Measurements from ENCODE around the gene HS6ST2.
"Not testable (repeated sequence)": the region's sequence is repeated elsewhere in the genome, so short reads cannot be mapped to it uniquely, and the experiment has no call there.

The HS6ST2 gene

DNA sequence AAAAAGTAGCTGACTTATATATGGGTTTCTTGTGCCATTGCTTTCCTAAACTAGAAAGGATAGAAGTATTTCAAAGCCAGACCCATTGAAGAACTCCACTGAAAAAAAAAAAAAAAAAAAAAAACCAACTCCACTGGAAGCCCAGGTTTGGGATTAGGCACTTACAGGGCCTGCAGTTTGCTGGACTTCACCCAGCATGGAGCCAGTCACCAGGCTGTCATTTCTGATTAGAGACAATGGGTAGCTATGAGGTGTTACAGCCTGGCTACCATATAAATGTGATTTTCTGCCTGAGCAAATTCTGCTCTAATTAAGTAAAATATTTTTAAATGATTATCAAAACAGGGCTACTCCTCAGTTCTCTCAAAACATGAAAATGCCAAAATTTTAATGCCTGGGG is 49.5 kb downstream of the HS6ST2 start:
- no peak for DNase-seq (ENCODE audit: low read depth, low spot score)
- H3K36me3 ChIP-seq (ENCODE audit: insufficient read depth, low read length): no peaks in the 10 kb centered on the region
- H3K9ac ChIP-seq (ENCODE audit: insufficient read length): peak overlapping the region; percentile 20
- peak overlapping the region; percentile 49; the same call in 1 of the 2 replicates for H3K4me3 ChIP-seq
- TF ChIP-seq FOXP2 (optimal IDR thresholded peaks at IDR 0.05; ENCODE audit: control extremely low read depth, extremely low read length, insufficient read depth) (no peak), EZH2 (IDR thresholded peaks at IDR 0.05) (no peak), POLR2AphosphoS5 (IDR thresholded peaks at IDR 0.05; ENCODE audit: borderline replicate concordance, low read depth, low read length) (no peak)
- no peaks in the 10 kb centered on the region for H3K9me3 ChIP-seq (ENCODE audit: low read depth, low read length)
- H3K27ac ChIP-seq: peak overlapping the region; percentile 85

DNA sequence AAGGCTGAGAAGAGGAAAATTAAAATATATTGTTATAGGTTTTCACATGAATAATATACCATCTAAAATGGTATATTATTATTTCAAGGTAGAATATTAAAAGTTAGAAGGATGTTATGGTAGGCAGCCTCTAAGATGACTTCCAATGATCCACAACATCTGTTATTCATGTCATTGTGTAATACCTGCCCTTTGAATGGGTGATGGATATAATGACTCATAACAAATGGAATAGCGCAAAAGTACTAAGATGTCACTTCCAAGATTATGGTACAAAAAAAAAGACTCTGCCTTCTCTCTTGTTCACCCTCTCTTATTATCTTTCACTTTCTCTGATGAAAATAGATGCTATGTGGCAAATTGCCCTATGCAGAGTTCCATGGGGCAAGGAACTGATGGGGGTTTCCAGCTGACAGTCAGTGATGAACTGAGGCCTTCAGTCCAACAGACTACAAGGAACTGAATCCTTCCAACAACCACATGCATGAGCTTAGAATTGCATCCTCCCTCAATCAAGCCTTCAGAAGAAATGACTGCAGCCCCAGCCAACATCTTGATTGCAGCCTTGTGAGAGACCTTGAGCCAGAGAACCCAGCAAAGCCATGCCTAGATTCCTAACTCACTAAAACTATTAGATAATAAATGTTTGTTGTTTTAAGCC is 57.7 kb downstream of the HS6ST2 start:
- H3K4me3 ChIP-seq: no peak overlapping the region
- H3K9me3 ChIP-seq (ENCODE audit: low read depth, low read length): no peaks in the 10 kb centered on the region
- no peak for TF ChIP-seq POLR2AphosphoS5 (IDR thresholded peaks at IDR 0.05; ENCODE audit: borderline replicate concordance, low read depth, low read length)
- no peak for TF ChIP-seq FOXP2 (optimal IDR thresholded peaks at IDR 0.05; ENCODE audit: control extremely low read depth, extremely low read length, insufficient read depth)
- TF ChIP-seq EZH2 (IDR thresholded peaks at IDR 0.05): no peak
- no peaks in the 10 kb centered on the region for H3K36me3 ChIP-seq (ENCODE audit: insufficient read depth, low read length)
- H3K27ac ChIP-seq: no peak overlapping the region
- no peak for DNase-seq (ENCODE audit: low read depth, low spot score)
- no peak overlapping the region for H3K9ac ChIP-seq (ENCODE audit: insufficient read length)

DNA sequence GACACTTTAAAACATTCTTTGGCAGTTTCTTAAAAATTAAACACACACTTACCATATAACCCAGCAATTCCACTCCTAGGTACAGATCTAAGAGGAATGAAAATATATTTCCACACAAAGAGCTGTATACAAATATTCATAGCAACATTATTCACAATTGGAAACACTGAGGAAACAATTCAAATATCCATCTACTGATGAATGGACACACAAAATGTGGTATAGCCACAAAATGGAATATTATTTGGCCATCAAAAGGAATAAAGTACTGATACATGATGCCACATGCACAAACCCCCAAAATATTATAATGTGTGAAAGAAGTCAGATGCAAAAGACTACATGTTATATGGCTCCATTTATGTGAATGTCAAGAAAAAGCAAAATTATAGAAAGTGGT is 70.9 kb downstream of the HS6ST2 start:
- Histone ChIP-seq H3K9ac (ENCODE audit: insufficient read length) (no peak overlapping the region), H3K4me3 (no peak overlapping the region), H3K9me3 (ENCODE audit: low read depth, low read length) (no peaks in the 10 kb centered on the region), H3K36me3 (ENCODE audit: insufficient read depth, low read length) (no peaks in the 10 kb centered on the region), H3K27ac (no peak overlapping the region)
- TF ChIP-seq FOXP2 (optimal IDR thresholded peaks at IDR 0.05; ENCODE audit: control extremely low read depth, extremely low read length, insufficient read depth) (no peak), POLR2AphosphoS5 (IDR thresholded peaks at IDR 0.05; ENCODE audit: borderline replicate concordance, low read depth, low read length) (no peak)
- DNase-seq (ENCODE audit: low read depth, low spot score): no peak

DNA sequence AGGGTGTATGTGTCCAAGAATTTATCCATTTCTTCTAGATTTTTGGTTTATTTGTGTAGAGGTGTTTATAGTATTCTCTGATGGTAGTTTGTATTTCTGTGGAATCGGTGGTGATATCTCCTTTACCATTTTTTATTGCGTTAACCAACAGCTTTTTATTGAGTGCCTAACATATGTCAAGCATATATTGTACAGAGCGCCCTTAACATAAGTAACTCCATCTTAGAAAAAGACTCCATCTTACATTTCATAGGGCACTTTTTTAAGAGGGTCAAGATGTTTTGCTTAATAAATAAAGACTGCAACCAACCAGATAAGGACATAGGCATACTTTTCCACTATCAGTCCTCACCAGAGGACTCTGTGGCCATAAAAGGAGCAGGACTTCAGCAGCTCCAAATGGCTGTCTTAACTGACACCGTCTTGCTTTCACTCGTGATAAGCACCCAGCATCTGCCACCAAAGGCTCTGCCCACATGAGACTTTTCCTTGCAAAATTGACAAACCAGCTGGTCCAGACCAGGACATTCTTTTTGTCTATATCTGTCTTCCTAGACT is 75.0 kb downstream of the HS6ST2 start:
- DNase-seq (ENCODE audit: low read depth, low spot score): no peak
- H3K36me3 ChIP-seq (ENCODE audit: insufficient read depth, low read length): no peaks in the 10 kb centered on the region
- no peak overlapping the region for H3K4me3 ChIP-seq
- H3K9ac ChIP-seq (ENCODE audit: insufficient read length): no peak overlapping the region
- TF ChIP-seq FOXP2 (optimal IDR thresholded peaks at IDR 0.05; ENCODE audit: control extremely low read depth, extremely low read length, insufficient read depth): no peak
- TF ChIP-seq EZH2 (IDR thresholded peaks at IDR 0.05): no peak
- no peak for TF ChIP-seq POLR2AphosphoS5 (IDR thresholded peaks at IDR 0.05; ENCODE audit: borderline replicate concordance, low read depth, low read length)
- H3K27ac ChIP-seq: no peak overlapping the region
- H3K9me3 ChIP-seq (ENCODE audit: low read depth, low read length): no peaks in the 10 kb centered on the region

DNA sequence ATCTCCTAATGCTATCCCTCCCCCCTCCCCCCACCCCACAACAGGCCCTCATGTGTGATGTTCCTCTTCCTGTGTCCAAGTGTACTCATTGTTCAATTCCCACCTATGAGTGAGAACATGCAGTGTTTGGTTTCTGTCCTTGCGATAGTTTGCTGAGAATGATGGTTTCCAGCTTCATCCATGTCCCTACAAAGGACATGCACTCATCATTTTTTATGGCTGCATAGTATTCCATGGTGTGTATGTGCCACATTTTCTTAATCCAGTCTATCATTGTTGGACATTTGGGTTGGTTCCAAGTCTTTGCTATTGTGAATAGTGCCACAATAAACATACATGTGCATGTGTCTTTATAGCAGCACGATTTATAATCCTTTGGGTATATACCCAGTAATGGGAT is 77.7 kb downstream of the HS6ST2 start:
- H3K9me3 ChIP-seq (ENCODE audit: low read depth, low read length); H3K36me3 ChIP-seq (ENCODE audit: insufficient read depth, low read length); H3K9ac ChIP-seq (ENCODE audit: insufficient read length); H3K4me3 ChIP-seq; DNase-seq (ENCODE audit: low read depth, low spot score); H3K27ac ChIP-seq: not testable (repeated sequence)

DNA sequence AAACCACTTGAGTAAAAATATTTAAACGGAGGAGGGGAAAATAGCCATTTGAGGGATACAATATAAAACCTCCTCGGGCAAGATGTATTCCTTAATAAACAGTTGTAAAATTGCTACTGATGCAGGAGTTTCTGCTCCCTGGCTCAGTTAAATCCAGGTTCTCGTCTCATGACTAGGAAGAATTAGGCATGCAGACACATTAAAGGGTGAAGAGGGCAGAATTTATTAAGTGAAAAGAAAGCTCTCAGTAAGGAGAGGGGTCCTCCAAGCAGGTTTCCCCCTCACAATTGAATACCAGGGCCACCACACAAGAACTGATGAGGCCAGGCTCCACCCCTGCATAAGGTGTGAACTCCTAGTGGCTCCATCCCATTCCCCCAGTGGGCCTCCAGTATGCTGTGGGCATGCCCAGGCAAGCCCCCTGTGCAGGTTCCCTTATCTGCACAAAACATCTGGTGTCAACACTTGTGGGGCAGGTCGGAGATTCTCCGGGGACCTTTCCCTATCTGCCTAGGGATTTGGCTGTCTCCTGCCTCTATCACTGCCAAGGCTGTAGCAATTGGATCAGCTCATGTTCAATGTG is 80.4 kb downstream of the HS6ST2 start:
- Histone ChIP-seq H3K36me3 (ENCODE audit: insufficient read depth, low read length) (no peaks in the 10 kb centered on the region), H3K4me3 (no peak overlapping the region), H3K9me3 (ENCODE audit: low read depth, low read length) (no peaks in the 10 kb centered on the region), H3K27ac (no peak overlapping the region), H3K9ac (ENCODE audit: insufficient read length) (no peak overlapping the region)
- no peak for DNase-seq (ENCODE audit: low read depth, low spot score)
- no peak for TF ChIP-seq EZH2 (IDR thresholded peaks at IDR 0.05)
- TF ChIP-seq FOXP2 (optimal IDR thresholded peaks at IDR 0.05; ENCODE audit: control extremely low read depth, extremely low read length, insufficient read depth): no peak
- TF ChIP-seq POLR2AphosphoS5 (IDR thresholded peaks at IDR 0.05; ENCODE audit: borderline replicate concordance, low read depth, low read length): no peak

DNA sequence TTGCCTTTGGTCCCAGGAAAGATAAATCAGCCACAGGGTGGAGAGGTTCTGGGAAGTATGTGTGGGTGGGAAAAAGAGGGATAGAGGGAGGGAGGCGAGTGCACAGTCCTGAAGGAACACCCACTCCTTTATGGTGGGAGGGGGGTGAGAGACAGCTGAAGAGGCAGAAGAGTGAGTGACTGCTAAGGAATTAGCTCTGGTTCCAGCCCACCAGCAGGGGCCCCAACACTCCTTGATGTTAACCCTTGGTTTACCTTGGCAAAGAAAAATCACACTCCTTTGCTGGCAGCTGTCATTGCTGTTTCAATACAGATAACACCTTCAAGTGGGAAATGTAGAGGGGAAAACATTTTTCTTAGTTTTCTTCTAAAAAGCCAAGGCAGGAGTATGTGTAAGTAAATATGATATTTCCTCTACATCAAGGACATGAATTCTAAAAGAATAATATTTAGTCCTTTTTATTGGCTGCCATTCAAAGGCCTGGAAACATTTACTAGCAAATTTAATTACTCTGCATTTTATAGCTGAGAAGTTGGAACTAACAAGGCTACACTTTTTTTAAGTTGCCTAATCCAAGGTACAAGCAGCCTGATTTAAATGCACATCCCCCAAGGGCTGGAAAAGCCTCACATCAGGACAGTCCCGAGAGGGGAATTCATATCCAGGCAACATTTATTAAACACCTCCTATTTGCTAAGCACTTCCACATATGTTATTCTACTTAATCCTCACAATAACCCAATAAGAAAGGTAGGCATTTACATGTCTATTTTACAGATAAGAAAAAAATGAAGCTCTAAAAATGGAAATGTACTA is 81.7 kb downstream of the HS6ST2 start:
- Histone ChIP-seq H3K9ac (ENCODE audit: insufficient read length) (no peak overlapping the region), H3K4me3 (no peak overlapping the region), H3K36me3 (ENCODE audit: insufficient read depth, low read length) (no peaks in the 10 kb centered on the region), H3K27ac (no peak overlapping the region), H3K9me3 (ENCODE audit: low read depth, low read length) (no peaks in the 10 kb centered on the region)
- TF ChIP-seq EZH2 (IDR thresholded peaks at IDR 0.05) (no peak), FOXP2 (optimal IDR thresholded peaks at IDR 0.05; ENCODE audit: control extremely low read depth, extremely low read length, insufficient read depth) (no peak), POLR2AphosphoS5 (IDR thresholded peaks at IDR 0.05; ENCODE audit: borderline replicate concordance, low read depth, low read length) (no peak)
- DNase-seq (ENCODE audit: low read depth, low spot score): no peak

DNA sequence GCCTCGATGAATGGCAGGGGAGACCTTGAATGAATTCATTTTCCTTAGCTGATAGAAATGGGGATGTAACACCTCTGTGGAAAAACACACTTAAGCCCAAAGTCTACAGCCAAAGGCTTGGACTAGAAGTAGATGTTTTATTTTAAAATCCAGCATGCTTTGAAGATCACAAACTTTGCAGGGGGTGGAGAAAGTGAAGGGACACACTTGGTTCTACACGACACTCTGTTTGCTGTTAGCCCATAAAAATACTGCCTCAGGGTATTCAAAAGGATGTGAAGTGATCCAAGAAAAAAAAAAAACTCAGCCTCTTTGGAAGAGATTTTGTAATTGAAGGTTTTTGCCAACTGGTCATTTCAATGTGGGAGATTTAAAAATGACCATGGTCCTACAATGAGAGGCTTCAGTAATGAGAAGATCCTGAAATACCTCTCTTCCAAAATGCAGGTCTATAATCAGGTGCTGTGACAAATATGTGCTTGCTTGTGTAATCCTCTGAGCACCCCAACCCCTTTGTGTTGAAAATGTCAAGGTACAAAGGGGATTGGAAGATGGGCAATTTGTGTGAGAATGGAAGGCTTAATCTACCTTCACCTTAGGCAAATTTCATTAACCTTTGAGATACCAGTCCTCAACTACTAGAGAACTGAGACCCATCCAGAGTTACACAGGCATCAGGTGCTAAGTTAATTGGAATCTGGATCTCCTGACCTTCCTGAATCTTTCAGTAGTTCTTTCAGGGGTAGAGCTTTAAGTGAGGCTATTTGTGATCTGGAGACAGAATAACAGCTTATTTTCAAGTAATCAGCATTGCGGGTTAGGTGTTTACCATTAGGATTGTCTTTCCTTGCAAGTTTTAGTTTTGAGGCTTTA is 82.5 kb downstream of the HS6ST2 start:
- Histone ChIP-seq H3K4me3 (no peak overlapping the region), H3K9ac (ENCODE audit: insufficient read length) (no peak overlapping the region), H3K9me3 (ENCODE audit: low read depth, low read length) (no peaks in the 10 kb centered on the region), H3K36me3 (ENCODE audit: insufficient read depth, low read length) (no peaks in the 10 kb centered on the region), H3K27ac (no peak overlapping the region)
- no peak for TF ChIP-seq POLR2AphosphoS5 (IDR thresholded peaks at IDR 0.05; ENCODE audit: borderline replicate concordance, low read depth, low read length)
- no peak for TF ChIP-seq FOXP2 (optimal IDR thresholded peaks at IDR 0.05; ENCODE audit: control extremely low read depth, extremely low read length, insufficient read depth)
- TF ChIP-seq EZH2 (IDR thresholded peaks at IDR 0.05): no peak
- DNase-seq (ENCODE audit: low read depth, low spot score): no peak

Measured in SK-N-MC (cell line).